Body of pancreas (tissue), 4 donors: Measurements from ENCODE around the gene ADAM17. TPM values are rescaled to one million over a fixed set of nuclear protein-coding genes. Genes with fewer than 3 reads are reported as not detected.

ENCODE experiments used
- ATAC-seq: fragments of 150-250 bp; one replicate; pipeline ENCODE4 v1.9.1; 2016
- DNase-seq, 4 donors: peaks; one replicate each; pipeline ENCODE4 v3.0.0-alpha.2; 2019
- H3K27ac ChIP-seq, 4 donors: fragments of 200-600 bp; sonication (generic); 1 replicate in 3 of 4; 2 replicates in 1 of 4; pipeline versions ENCODE4 v1.5.1 to v1.6.1; 2016 to 2019; ENCODE audit warnings: mild to moderate bottlenecking in 1 of 4, mixed read lengths in 1 of 4, moderate library complexity in 1 of 4
- H3K27me3 ChIP-seq, 2 donors: fragments of 200-600 bp; sonication (generic); one replicate each; pipeline ENCODE4 v1.6.0; 2016; ENCODE audit warnings: mild to moderate bottlenecking in 1 of 2
- H3K36me3 ChIP-seq, 2 donors: fragments of 200-600 bp; sonication (generic); replicated peaks in 1 of 2; 2 replicates each; pipeline ENCODE4 v1.5.1; 2016; ENCODE audit warnings: low read depth in 2 of 2; ENCODE audit not compliant: insufficient read depth in 1 of 2
- H3K4me1 ChIP-seq: fragments of 200-600 bp; sonication (generic); one replicate; pipeline ENCODE4 v1.6.0; 2016
- H3K4me3 ChIP-seq, 2 donors: fragments of 200-600 bp; sonication (generic); 1 replicate in 1 of 2; 2 replicates in 1 of 2; pipeline ENCODE4 v1.5.1; 2016 to 2019
- H3K9me3 ChIP-seq, 3 donors: fragments of 200-600 bp; sonication (generic); 1 replicate in 2 of 3; 2 replicates in 1 of 3; pipeline ENCODE4 v1.5.1; 2016
- CTCF ChIP-seq, 7 experiments: fragments of 450-650 bp in 4 of 7; fragments of 200-600 bp in 3 of 7; sonication (generic) in 3 of 7; IDR thresholded peaks; one replicate each; pipeline ENCODE4 v1.5.1; 2016 to 2019; ENCODE audit warnings: antibody characterized with exemption in 7 of 7
- POLR2A ChIP-seq, 3 donors: fragments of 450-650 bp; IDR thresholded peaks; one replicate each; pipeline ENCODE4 v1.6.1; 2016; ENCODE audit warnings: antibody characterized with exemption in 3 of 3, mild to moderate bottlenecking in 2 of 3
- WGBS, 2 donors: methylation state at CpG; one replicate each; pipeline ENCODE4 v1.1.5; 2017; 5-methylcytosine and 5-hydroxymethylcytosine counted together
- intact Hi-C: fragments of 100-400 bp; cut with DNase I; formaldehyde crosslinking; loops from one replicate; pipeline ENCODE4 v1.15.1; 2023
- total RNA-seq, 2 donors: library from RNA; depleted of rRNA; stranded (reverse); fragments of >200 nt; gene quantifications; one replicate each; pipeline ENCODE4 v1.1.0, GENCODE V29; 2016

The ADAM17 gene
- total RNA-seq, 2 donors from 2014 or later: 9.9 to 17.5 TPM

GRCh38 chr2:9532421-9532820 is 23.2 kb downstream of the ADAM17 start:
- 93 to 99% methylated on average over 4 of the region's 4 CpGs for whole genome bisulfite sequencing, 2 donors
- ATAC-seq: no peak
- H3K4me3 ChIP-seq: no peak overlapping the region

GRCh38 chr2:9527995-9528787 is 27.4 kb downstream of the ADAM17 start:
- no peaks in the 10 kb centered on the region for H3K27me3 ChIP-seq
- intact Hi-C loops: no loop called here
- ATAC-seq: no peak

More at GRCh38 chr2:9532421-9532820, 23.2 kb downstream of the ADAM17 start:
- H3K4me1 ChIP-seq: peaks cover 9% of the 10 kb centered on the region
- H3K36me3 ChIP-seq: peaks cover 0 to 2% of the 10 kb centered on the region in 2 donors
- no peaks in the 10 kb centered on the region for H3K27me3 ChIP-seq
- no peaks in the 10 kb centered on the region for H3K9me3 ChIP-seq
- intact Hi-C loops: no loop called here
- no peak for DNase-seq
- no peak overlapping the region for H3K27ac ChIP-seq
- TF ChIP-seq POLR2A (IDR thresholded peaks at IDR 0.05) (no peak), CTCF (IDR thresholded peaks at IDR 0.05) (no peak)

GRCh38 chr2:9525266-9525665 is 30.4 kb downstream of the ADAM17 start:
- Histone ChIP-seq H3K9me3 (no peaks in the 10 kb centered on the region), H3K4me3 (no peak overlapping the region), H3K4me1 (no peaks in the 10 kb centered on the region), H3K27me3 (no peaks in the 10 kb centered on the region), H3K27ac (no peak overlapping the region), H3K36me3 (peaks cover 0 to 6% of the 10 kb centered on the region in 2 donors)
- DNase-seq (no peak), ATAC-seq (no peak)
- intact Hi-C loops: no loop called here
- 70 to 85% methylated on average over 2 of the region's 2 CpGs for WGBS, 2 donors
- TF ChIP-seq CTCF (IDR thresholded peaks at IDR 0.05) (no peak), POLR2A (IDR thresholded peaks at IDR 0.05) (no peak)

More at GRCh38 chr2:9527995-9528787, 27.4 kb downstream of the ADAM17 start:
- no peak for TF ChIP-seq CTCF (IDR thresholded peaks at IDR 0.05)
- TF ChIP-seq POLR2A (IDR thresholded peaks at IDR 0.05): no peak
- WGBS, 2 donors: 64 to 70% methylated on average over 4 of the region's 4 CpGs
- no peak for DNase-seq
- H3K9me3 ChIP-seq: no peaks in the 10 kb centered on the region
- no peak overlapping the region for H3K4me3 ChIP-seq
- H3K4me1 ChIP-seq: no peaks in the 10 kb centered on the region
- H3K36me3 ChIP-seq: peaks cover 0 to 5% of the 10 kb centered on the region in 2 donors
- no peak overlapping the region for H3K27ac ChIP-seq

- no peak for ATAC-seq
Measured at GRCh38 chr2:9524291-9524690, 31.3 kb downstream of the ADAM17 start.

More at GRCh38 chr2:9524291-9524690, 31.3 kb downstream of the ADAM17 start:
- 90 to 92% methylated on average over 8 of the region's 8 CpGs for WGBS, 2 donors
- no peak for DNase-seq
- Histone ChIP-seq H3K36me3 (peaks cover 0 to 7% of the 10 kb centered on the region in 2 donors), H3K4me1 (no peaks in the 10 kb centered on the region), H3K9me3 (no peaks in the 10 kb centered on the region), H3K27ac (no peak overlapping the region), H3K27me3 (no peaks in the 10 kb centered on the region), H3K4me3 (no peak overlapping the region)
- no peak for TF ChIP-seq POLR2A (IDR thresholded peaks at IDR 0.05)
- TF ChIP-seq CTCF (IDR thresholded peaks at IDR 0.05): no peak
- intact Hi-C loops: no loop called here
